ENCODE data around the gene RNF19B.

- no peak for TF ChIP-seq POLR2AphosphoS5 (IDR thresholded peaks at IDR 0.05; ENCODE audit: borderline replicate concordance, low read depth, low read length)
- TF ChIP-seq EZH2 (IDR thresholded peaks at IDR 0.05), result no peak
- no peak for TF ChIP-seq FOXP2 (optimal IDR thresholded peaks at IDR 0.05; ENCODE audit: control extremely low read depth, extremely low read length, insufficient read depth)
Measured at GRCh38 chr1:32915766-32916706, 48.6 kb downstream of the RNF19B start.

All from SK-N-MC (cell line).